Trophoblast cell (in vitro differentiated cells and primary cell): ENCODE results near the gene NDUFS4.
"Not testable (repeated sequence)": the region's sequence is repeated elsewhere in the genome, so short reads cannot be mapped to it uniquely, and the experiment has no call there.

Source experiments
- DNase-seq, 2 donors: peaks; one replicate each; pipeline ENCODE4 v3.0.0-alpha.2; 2016
- H2AFZ ChIP-seq: 2 replicates; pipeline ENCODE4 v1.6.1; 2013; ENCODE audit warnings: low read length, moderate library complexity, mild to moderate bottlenecking; ENCODE audit not compliant: insufficient read depth, poor library complexity
- H2AK5ac ChIP-seq: 2 replicates; pipeline ENCODE4 v1.6.1; 2013; ENCODE audit warnings: mild to moderate bottlenecking, low read length
- H2BK120ac ChIP-seq: 2 replicates; pipeline ENCODE4 v1.6.1; 2013; ENCODE audit warnings: low read length, mild to moderate bottlenecking, moderate library complexity; ENCODE audit not compliant: insufficient read depth, poor library complexity
- H2BK12ac ChIP-seq: 2 replicates; pipeline ENCODE4 v1.6.1; 2013; ENCODE audit warnings: mild to moderate bottlenecking, low read length, moderate library complexity
- H2BK5ac ChIP-seq: 2 replicates; pipeline ENCODE4 v1.6.1; 2013; ENCODE audit warnings: low read length, low read depth, moderate library complexity, mild to moderate bottlenecking; ENCODE audit not compliant: poor library complexity
- H3K14ac ChIP-seq: 2 replicates; pipeline ENCODE4 v1.6.1; 2013; ENCODE audit warnings: mild to moderate bottlenecking, low read length
- H3K18ac ChIP-seq: 2 replicates; pipeline ENCODE4 v1.6.1; 2013; ENCODE audit warnings: mild to moderate bottlenecking, low read length
- H3K23ac ChIP-seq: 2 replicates; pipeline ENCODE4 v1.6.1; 2013; ENCODE audit warnings: low read length
- H3K27ac ChIP-seq: 2 replicates; pipeline ENCODE4 v1.5.1; 2013; ENCODE audit warnings: low read depth, mild to moderate bottlenecking, inconsistent platforms, low read length, moderate library complexity
- H3K27me3 ChIP-seq: 2 replicates; pipeline ENCODE4 v1.6.1; 2013; ENCODE audit warnings: inconsistent platforms, mild to moderate bottlenecking, low read length, moderate library complexity; ENCODE audit not compliant: insufficient read depth
- H3K36me3 ChIP-seq, 2 experiments: 1 replicate in 1 of 2; 2 replicates in 1 of 2; pipeline ENCODE4 v1.6.1; 2013; ENCODE audit warnings: low read length in 2 of 2, mild to moderate bottlenecking in 2 of 2, moderate library complexity in 1 of 2; ENCODE audit not compliant: insufficient read depth in 2 of 2, control insufficient read depth in 1 of 2
- H3K4ac ChIP-seq: 2 replicates; pipeline ENCODE4 v1.6.1; 2013; ENCODE audit warnings: low read depth, mild to moderate bottlenecking, low read length, moderate library complexity
- H3K4me1 ChIP-seq, 2 experiments: 1 replicate in 1 of 2; 2 replicates in 1 of 2; pipeline ENCODE4 v1.6.1; 2013; ENCODE audit warnings: low read length in 2 of 2, mild to moderate bottlenecking in 2 of 2, moderate library complexity in 1 of 2; ENCODE audit not compliant: insufficient read depth in 2 of 2, control insufficient read depth in 1 of 2
- H3K4me2 ChIP-seq: 2 replicates; pipeline ENCODE4 v1.6.1; 2013; ENCODE audit warnings: inconsistent platforms, mild to moderate bottlenecking, low read length, moderate library complexity
- H3K4me3 ChIP-seq: 2 replicates; pipeline ENCODE4 v1.5.1; 2013; ENCODE audit warnings: mild to moderate bottlenecking, low read depth, low read length, inconsistent platforms
- H3K79me1 ChIP-seq: one replicate; pipeline ENCODE4 v1.6.1; 2013; ENCODE audit warnings: low read length
- H3K79me2 ChIP-seq: 2 replicates; pipeline ENCODE4 v1.6.1; 2013; ENCODE audit warnings: low read length, mild to moderate bottlenecking; ENCODE audit not compliant: control insufficient read depth, insufficient read depth, poor library complexity
- H3K9ac ChIP-seq: 2 replicates; pipeline ENCODE4 v1.6.1; 2013; ENCODE audit warnings: mild to moderate bottlenecking, low read length
- H3K9me3 ChIP-seq: 2 replicates; pipeline ENCODE4 v1.6.1; 2013; ENCODE audit warnings: low read depth, mild to moderate bottlenecking, control low read depth, inconsistent platforms, low read length; ENCODE audit not compliant: insufficient read depth
- H4K12ac ChIP-seq: 2 replicates; pipeline ENCODE4 v1.6.1; 2013; ENCODE audit warnings: low read depth, mild to moderate bottlenecking, low read length, moderate library complexity
- H4K8ac ChIP-seq: 2 replicates; pipeline ENCODE4 v1.6.1; 2013; ENCODE audit warnings: low read depth, mild to moderate bottlenecking, low read length, moderate library complexity
- H4K91ac ChIP-seq: one replicate; pipeline ENCODE4 v1.6.1; 2013; ENCODE audit warnings: low read depth, mild to moderate bottlenecking, low read length, moderate library complexity
- WGBS: extraction: QIAGEN DNeasy Blood & Tissue Kit; methylation state at CpG from one replicate; pipeline ENCODE4 v1.1.7; 2013; ENCODE audit warnings: missing lambda C conversion rate; ENCODE audit not compliant: insufficient read length, insufficient coverage; ENCODE audit errors: extremely low coverage; 5-methylcytosine and 5-hydroxymethylcytosine counted together

Gene NDUFS4

GRCh38 chr5:53537711-53538110, 22.7 kb upstream of the NDUFS4 start:
- no peak overlapping the region for H4K8ac ChIP-seq
- H3K14ac ChIP-seq, result no peak overlapping the region
- no peak overlapping the region for H2BK5ac ChIP-seq
- no peaks in the 10 kb centered on the region for H3K4me1 ChIP-seq
- no peak overlapping the region for H4K91ac ChIP-seq
- no peak overlapping the region for H4K12ac ChIP-seq
- no peak overlapping the region for H3K9ac ChIP-seq
- no peak overlapping the region for H3K23ac ChIP-seq
- no peak overlapping the region for H3K27ac ChIP-seq
- no peak overlapping the region for H3K4me3 ChIP-seq
- H2AK5ac ChIP-seq, result no peak overlapping the region
- no peak overlapping the region for H2AFZ ChIP-seq
- H3K79me2 ChIP-seq, result no peaks in the 10 kb centered on the region
- H3K18ac ChIP-seq, result no peak overlapping the region
- H3K9me3 ChIP-seq, result no peaks in the 10 kb centered on the region
- H3K4me2 ChIP-seq, result no peak overlapping the region
- DNase-seq, result no peak
- no peaks in the 10 kb centered on the region for H3K79me1 ChIP-seq
- no CpG with 5 or more reads among the region's 1 CpG for WGBS
- no peak overlapping the region for H2BK12ac ChIP-seq
- H3K36me3 ChIP-seq, result no peaks in the 10 kb centered on the region
- H2BK120ac ChIP-seq, result no peak overlapping the region
- no peak overlapping the region for H3K4ac ChIP-seq
- H3K27me3 ChIP-seq, result no peaks in the 10 kb centered on the region

GRCh38 chr5:53540739-53541138, 19.7 kb upstream of the NDUFS4 start:
- H3K14ac ChIP-seq, H2BK12ac ChIP-seq, H3K4me2 ChIP-seq: not testable (repeated sequence)

GRCh38 chr5:53541859-53542258, 18.6 kb upstream of the NDUFS4 start:
- H4K8ac ChIP-seq, result no peak overlapping the region
- no peaks in the 10 kb centered on the region for H3K36me3 ChIP-seq
- no peaks in the 10 kb centered on the region for H3K4me1 ChIP-seq
- no peak overlapping the region for H3K4me2 ChIP-seq
- WGBS, result no CpG with 5 or more reads among the region's 2 CpGs
- H4K12ac ChIP-seq, result no peak overlapping the region
- no peaks in the 10 kb centered on the region for H3K27me3 ChIP-seq
- H3K23ac ChIP-seq, result no peak overlapping the region
- no peak overlapping the region for H3K9ac ChIP-seq
- H3K14ac ChIP-seq, result no peak overlapping the region
- H2BK5ac ChIP-seq, result no peak overlapping the region
- H3K79me2 ChIP-seq, result no peaks in the 10 kb centered on the region
- no peak overlapping the region for H4K91ac ChIP-seq
- H2BK120ac ChIP-seq, result no peak overlapping the region
- H3K18ac ChIP-seq, result no peak overlapping the region
- no peak overlapping the region for H2AFZ ChIP-seq
- H3K4ac ChIP-seq, result no peak overlapping the region
- H3K79me1 ChIP-seq, result no peaks in the 10 kb centered on the region
- no peak overlapping the region for H3K4me3 ChIP-seq
- no peaks in the 10 kb centered on the region for H3K9me3 ChIP-seq
- DNase-seq, result no peak
- no peak overlapping the region for H2BK12ac ChIP-seq
- H3K27ac ChIP-seq, result no peak overlapping the region
- H2AK5ac ChIP-seq, result no peak overlapping the region

More at GRCh38 chr5:53540739-53541138, 19.7 kb upstream of the NDUFS4 start:
- H4K12ac ChIP-seq, H4K91ac ChIP-seq, H3K23ac ChIP-seq, H3K27ac ChIP-seq, H3K18ac ChIP-seq, H3K9ac ChIP-seq, H3K27me3 ChIP-seq, H3K4me3 ChIP-seq, H3K36me3 ChIP-seq, H2AK5ac ChIP-seq, H3K9me3 ChIP-seq, H3K79me1 ChIP-seq, H3K4ac ChIP-seq, H2BK5ac ChIP-seq, H3K4me1 ChIP-seq, H2AFZ ChIP-seq, H3K79me2 ChIP-seq, H2BK120ac ChIP-seq, DNase-seq, H4K8ac ChIP-seq: not testable (repeated sequence)
- WGBS, result no CpG with 5 or more reads among the region's 7 CpGs

DNA sequence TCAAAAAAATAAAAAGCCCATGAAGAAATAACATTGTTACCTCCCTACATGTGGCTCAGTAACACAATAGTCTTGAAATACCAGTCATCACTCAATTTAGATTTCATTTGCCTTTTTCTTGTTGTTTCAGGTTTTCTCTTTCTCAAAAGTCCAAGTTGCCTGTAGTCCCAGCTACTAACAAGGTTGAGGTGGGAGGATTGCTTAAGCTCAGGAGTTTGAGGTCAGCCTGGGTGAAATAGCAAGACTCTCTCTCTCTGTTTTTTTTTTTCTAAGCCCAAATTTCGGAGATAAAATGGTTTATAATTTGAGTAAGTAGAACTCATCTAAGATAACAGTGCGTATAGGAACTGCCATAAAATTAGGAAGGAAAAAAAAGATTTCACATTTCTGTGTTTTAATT, 17.5 kb upstream of the NDUFS4 start:
- no peak overlapping the region for H4K8ac ChIP-seq
- H2BK120ac ChIP-seq, result no peak overlapping the region
- no peak for DNase-seq
- no peaks in the 10 kb centered on the region for H3K9me3 ChIP-seq
- no peaks in the 10 kb centered on the region for H3K36me3 ChIP-seq
- no peak overlapping the region for H2BK12ac ChIP-seq
- H3K4me2 ChIP-seq, result no peak overlapping the region
- no peak overlapping the region for H3K23ac ChIP-seq
- no peak overlapping the region for H2AFZ ChIP-seq
- no peak overlapping the region for H3K4me3 ChIP-seq
- H3K27ac ChIP-seq, result no peak overlapping the region
- H4K91ac ChIP-seq, result no peak overlapping the region
- H2AK5ac ChIP-seq, result no peak overlapping the region
- no peak overlapping the region for H3K4ac ChIP-seq
- no peaks in the 10 kb centered on the region for H3K27me3 ChIP-seq
- no peak overlapping the region for H3K9ac ChIP-seq
- H3K18ac ChIP-seq, result no peak overlapping the region
- H4K12ac ChIP-seq, result no peak overlapping the region
- no CpG with 5 or more reads among the region's 2 CpGs for WGBS
- no peaks in the 10 kb centered on the region for H3K79me2 ChIP-seq
- no peaks in the 10 kb centered on the region for H3K4me1 ChIP-seq
- H3K14ac ChIP-seq, result no peak overlapping the region
- no peak overlapping the region for H2BK5ac ChIP-seq
- no peaks in the 10 kb centered on the region for H3K79me1 ChIP-seq
